Suprapubic skin (tissue), 4 donors: Measurements from ENCODE around the gene GDA. TPM values are rescaled to one million over a fixed set of nuclear protein-coding genes. Genes with fewer than 3 reads are reported as not detected.

Experiments used
- DNase-seq, 2 donors: peaks; one replicate each; pipeline ENCODE4 v3.0.0-alpha.2; 2019; ENCODE audit warnings: low spot score in 2 of 2
- H3K27ac ChIP-seq: fragments of 200-600 bp; sonication (generic); one replicate; pipeline ENCODE4 v1.5.1; 2019
- H3K27me3 ChIP-seq: fragments of 200-600 bp; sonication (generic); one replicate; pipeline ENCODE4 v1.5.1; 2019
- H3K36me3 ChIP-seq: fragments of 200-600 bp; sonication (generic); one replicate; pipeline ENCODE4 v1.5.1; 2019
- H3K4me1 ChIP-seq: fragments of 200-600 bp; sonication (generic); one replicate; pipeline ENCODE4 v1.5.1; 2019
- H3K4me3 ChIP-seq: fragments of 200-600 bp; sonication (generic); one replicate; pipeline ENCODE4 v1.5.1; 2019; ENCODE audit warnings: mild to moderate bottlenecking
- H3K9me3 ChIP-seq: fragments of 200-600 bp; sonication (generic); one replicate; pipeline ENCODE4 v1.5.1; 2019
- EP300 ChIP-seq: sonication (generic); formaldehyde crosslinking; IDR thresholded peaks from one replicate; pipeline ENCODE4 v1.6.1; 2017; ENCODE audit warnings: antibody characterized with exemption
- POLR2A ChIP-seq, 2 donors: fragments of 450-650 bp; IDR thresholded peaks; one replicate each; pipeline ENCODE4 v1.6.1; 2017; ENCODE audit warnings: antibody characterized with exemption in 2 of 2, mild to moderate bottlenecking in 2 of 2, moderate library complexity in 2 of 2
- POLR2AphosphoS5 ChIP-seq, 3 donors: sonication (generic); formaldehyde crosslinking; IDR thresholded peaks; one replicate each; pipeline ENCODE4 v1.6.1; 2017; ENCODE audit warnings: antibody characterized with exemption in 3 of 3
- WGBS: methylation state at CpG from one replicate; pipeline ENCODE4 v1.1.5; 2018; 5-methylcytosine and 5-hydroxymethylcytosine counted together
- total RNA-seq, 4 donors: library from RNA; depleted of rRNA; stranded (reverse); fragments of >200 nt; gene quantifications; one replicate each; pipeline ENCODE4 v1.1.0, GENCODE V29; 2016
- TF ChIP-seq, protein P1 (sequence below), 2 donors: fragments of 200-600 bp in 1 of 2; fragments of 450-650 bp in 1 of 2; sonication (generic) in 1 of 2; IDR thresholded peaks; one replicate each; pipeline ENCODE4 v1.5.1; 2016 to 2019; ENCODE audit warnings: antibody characterized with exemption in 2 of 2, mild to moderate bottlenecking in 1 of 2, moderate library complexity in 1 of 2

GDA gene
- total RNA-seq, 4 donors from 2014 or later: 0.16 to 2.6 (median 1.6) TPM

DNA sequence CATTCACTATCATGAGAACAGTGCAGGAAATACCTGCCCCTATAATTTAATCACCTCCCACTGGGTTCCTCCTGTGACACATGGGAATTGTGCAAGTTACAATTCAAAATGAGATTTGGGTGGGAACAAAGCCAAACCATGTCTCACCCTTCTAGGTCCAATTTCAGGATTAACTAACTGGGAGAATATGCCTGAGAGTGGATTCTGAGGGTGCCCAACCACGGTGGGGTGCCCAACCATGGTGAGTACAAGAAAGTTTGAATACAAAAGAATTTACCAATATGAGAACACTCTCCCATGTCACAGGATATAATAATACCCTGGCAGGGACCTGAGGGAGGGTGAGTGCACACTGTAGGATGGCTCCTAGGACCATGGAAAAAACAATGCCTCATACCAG, 17.2 kb upstream of the GDA start:
- Histone ChIP-seq H3K27ac (no peak overlapping the region), H3K9me3 (no peaks in the 10 kb centered on the region), H3K4me3 (no peak overlapping the region), H3K36me3 (no peaks in the 10 kb centered on the region), H3K4me1 (no peaks in the 10 kb centered on the region), H3K27me3 (no peaks in the 10 kb centered on the region)
- DNase-seq: no peak
- 82% methylated on average over 1 of the region's 1 CpG for WGBS
- TF ChIP-seq POLR2AphosphoS5 (IDR thresholded peaks at IDR 0.05): no peak
- TF ChIP-seq POLR2A (IDR thresholded peaks at IDR 0.05): no peak
- TF ChIP-seq EP300: no peak
- TF ChIP-seq, protein P1, sequence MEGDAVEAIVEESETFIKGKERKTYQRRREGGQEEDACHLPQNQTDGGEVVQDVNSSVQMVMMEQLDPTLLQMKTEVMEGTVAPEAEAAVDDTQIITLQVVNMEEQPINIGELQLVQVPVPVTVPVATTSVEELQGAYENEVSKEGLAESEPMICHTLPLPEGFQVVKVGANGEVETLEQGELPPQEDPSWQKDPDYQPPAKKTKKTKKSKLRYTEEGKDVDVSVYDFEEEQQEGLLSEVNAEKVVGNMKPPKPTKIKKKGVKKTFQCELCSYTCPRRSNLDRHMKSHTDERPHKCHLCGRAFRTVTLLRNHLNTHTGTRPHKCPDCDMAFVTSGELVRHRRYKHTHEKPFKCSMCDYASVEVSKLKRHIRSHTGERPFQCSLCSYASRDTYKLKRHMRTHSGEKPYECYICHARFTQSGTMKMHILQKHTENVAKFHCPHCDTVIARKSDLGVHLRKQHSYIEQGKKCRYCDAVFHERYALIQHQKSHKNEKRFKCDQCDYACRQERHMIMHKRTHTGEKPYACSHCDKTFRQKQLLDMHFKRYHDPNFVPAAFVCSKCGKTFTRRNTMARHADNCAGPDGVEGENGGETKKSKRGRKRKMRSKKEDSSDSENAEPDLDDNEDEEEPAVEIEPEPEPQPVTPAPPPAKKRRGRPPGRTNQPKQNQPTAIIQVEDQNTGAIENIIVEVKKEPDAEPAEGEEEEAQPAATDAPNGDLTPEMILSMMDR (IDR thresholded peaks at IDR 0.05): no peak

GRCh38 chr9:72133365-72134035, 15.7 kb upstream of the GDA start:
- Histone ChIP-seq H3K4me3 (no peak overlapping the region), H3K27ac (no peak overlapping the region), H3K9me3 (no peaks in the 10 kb centered on the region), H3K4me1 (no peaks in the 10 kb centered on the region), H3K27me3 (no peaks in the 10 kb centered on the region), H3K36me3 (no peaks in the 10 kb centered on the region)
- WGBS: 80% methylated on average over 3 of the region's 3 CpGs
- no peak for TF ChIP-seq EP300
- TF ChIP-seq POLR2AphosphoS5 (IDR thresholded peaks at IDR 0.05): no peak
- TF ChIP-seq, protein P1 (IDR thresholded peaks at IDR 0.05): no peak
- TF ChIP-seq POLR2A (IDR thresholded peaks at IDR 0.05): no peak
- no peak for DNase-seq

DNA sequence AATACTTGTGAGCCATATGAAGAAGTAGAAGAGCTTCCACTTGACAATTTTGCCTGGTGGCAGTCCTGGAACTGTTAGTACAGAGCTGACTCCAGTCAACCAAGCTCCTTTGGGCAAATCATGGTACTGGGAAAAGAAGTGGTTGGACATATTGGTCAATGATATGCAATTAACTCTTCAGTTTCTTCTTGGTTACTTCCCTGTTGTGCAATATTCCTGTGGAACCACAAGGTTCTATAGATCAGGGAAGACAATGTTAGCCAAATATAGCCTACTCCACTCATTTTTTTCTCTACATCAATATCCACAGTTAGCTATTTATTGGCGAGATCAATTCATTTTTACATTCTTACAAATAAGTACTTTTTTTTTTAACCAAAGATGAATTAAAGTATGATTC, 14.4 kb upstream of the GDA start:
- no peaks in the 10 kb centered on the region for H3K36me3 ChIP-seq
- no peak for DNase-seq
- no peaks in the 10 kb centered on the region for H3K4me1 ChIP-seq
- H3K9me3 ChIP-seq: no peaks in the 10 kb centered on the region
- TF ChIP-seq POLR2AphosphoS5 (IDR thresholded peaks at IDR 0.05) (no peak), EP300 (no peak), POLR2A (IDR thresholded peaks at IDR 0.05) (no peak)
- TF ChIP-seq, protein P1 (IDR thresholded peaks at IDR 0.05): no peak
- H3K27ac ChIP-seq: no peak overlapping the region
- 92% methylated on average over 1 of the region's 1 CpG for WGBS
- no peaks in the 10 kb centered on the region for H3K27me3 ChIP-seq
- no peak overlapping the region for H3K4me3 ChIP-seq

DNA sequence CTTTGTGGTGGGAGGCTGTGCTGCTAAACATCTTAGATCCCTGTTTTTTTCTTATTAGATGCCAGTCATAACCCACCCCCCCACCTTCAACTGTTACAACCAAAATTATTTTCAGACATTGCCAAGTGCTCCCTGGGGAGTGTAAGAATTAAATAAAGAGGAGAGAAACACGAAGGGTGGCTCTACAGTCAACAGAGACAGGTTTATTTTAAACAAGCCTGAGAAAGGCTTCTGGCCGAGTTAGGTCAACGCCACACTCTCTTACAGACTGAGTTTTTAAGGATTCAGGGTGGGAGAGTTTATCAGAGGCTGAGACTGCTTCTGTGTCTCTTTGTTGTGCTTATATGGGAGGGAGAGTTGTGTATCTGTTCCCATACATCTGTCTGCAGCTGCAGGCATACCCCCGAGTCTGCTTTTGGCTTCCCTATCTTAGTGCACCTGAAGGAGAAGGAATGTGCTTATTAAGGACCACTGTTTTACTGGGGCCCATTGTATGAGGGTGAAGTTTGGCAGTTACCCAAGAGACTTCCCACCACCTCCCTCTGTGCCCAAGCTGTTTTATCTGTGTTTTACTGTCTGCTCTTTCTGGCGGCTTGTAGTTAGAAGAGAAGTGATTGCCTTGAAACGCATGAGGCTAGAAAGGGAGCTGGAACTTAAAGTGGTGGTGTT, 11.4 kb upstream of the GDA start:
- Histone ChIP-seq H3K27ac (no peak overlapping the region), H3K27me3 (no peaks in the 10 kb centered on the region), H3K9me3 (no peaks in the 10 kb centered on the region), H3K4me3 (no peak overlapping the region), H3K4me1 (no peaks in the 10 kb centered on the region), H3K36me3 (no peaks in the 10 kb centered on the region)
- 66% methylated on average over 6 of the region's 6 CpGs for WGBS
- TF ChIP-seq POLR2AphosphoS5 (IDR thresholded peaks at IDR 0.05) (no peak), POLR2A (IDR thresholded peaks at IDR 0.05) (no peak), EP300 (no peak)
- TF ChIP-seq, protein P1 (IDR thresholded peaks at IDR 0.05): no peak
- DNase-seq: no peak

DNA sequence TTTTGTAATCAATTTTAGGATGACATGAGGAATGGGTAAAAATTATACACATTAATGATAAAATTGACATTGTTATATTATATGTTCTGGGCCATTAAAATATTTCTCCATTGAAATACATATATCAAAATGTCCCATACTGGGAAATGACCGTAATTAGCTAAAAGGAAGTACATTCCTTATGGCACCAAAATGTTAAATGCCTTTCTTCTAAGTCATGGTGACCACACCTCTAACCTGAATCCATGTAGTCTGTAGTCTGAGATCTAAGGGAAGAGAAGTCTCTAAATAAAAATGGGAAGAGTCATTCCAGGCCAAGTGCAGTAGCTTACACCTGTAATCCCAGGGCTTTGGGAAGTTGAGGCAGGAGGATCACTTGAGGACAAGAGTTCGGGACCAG, 10.0 kb upstream of the GDA start:
- no peaks in the 10 kb centered on the region for H3K4me1 ChIP-seq
- TF ChIP-seq, protein P1 (IDR thresholded peaks at IDR 0.05): no peak
- TF ChIP-seq POLR2AphosphoS5 (IDR thresholded peaks at IDR 0.05) (no peak), POLR2A (IDR thresholded peaks at IDR 0.05) (no peak), EP300 (no peak)
- no peaks in the 10 kb centered on the region for H3K27me3 ChIP-seq
- 76% methylated on average over 2 of the region's 2 CpGs for WGBS
- no peaks in the 10 kb centered on the region for H3K9me3 ChIP-seq
- H3K4me3 ChIP-seq: no peak overlapping the region
- DNase-seq: no peak
- no peaks in the 10 kb centered on the region for H3K36me3 ChIP-seq
- H3K27ac ChIP-seq: no peak overlapping the region
